Subcutaneous adipose tissue (tissue), 4 donors: Measurements from ENCODE around the gene PRDM10. TPM values are rescaled to one million over a fixed set of nuclear protein-coding genes. Genes with fewer than 3 reads are reported as not detected.

Source experiments
- total RNA-seq, 4 donors: library from RNA; depleted of rRNA; stranded (reverse); fragments of >200 nt; gene quantifications; one replicate each; pipeline ENCODE4 v1.1.0, GENCODE V29; 2016
- TF ChIP-seq, protein P1 (sequence below): fragments of 450-650 bp; IDR thresholded peaks from one replicate; pipeline ENCODE4 v1.5.1; 2016; ENCODE audit warnings: low read depth, mild to moderate bottlenecking, control low read depth, antibody characterized with exemption, moderate library complexity

The PRDM10 gene
- total RNA-seq, 4 donors from 2014 or later, result 4.6 to 9.5 (median 6.9) TPM

DNA sequence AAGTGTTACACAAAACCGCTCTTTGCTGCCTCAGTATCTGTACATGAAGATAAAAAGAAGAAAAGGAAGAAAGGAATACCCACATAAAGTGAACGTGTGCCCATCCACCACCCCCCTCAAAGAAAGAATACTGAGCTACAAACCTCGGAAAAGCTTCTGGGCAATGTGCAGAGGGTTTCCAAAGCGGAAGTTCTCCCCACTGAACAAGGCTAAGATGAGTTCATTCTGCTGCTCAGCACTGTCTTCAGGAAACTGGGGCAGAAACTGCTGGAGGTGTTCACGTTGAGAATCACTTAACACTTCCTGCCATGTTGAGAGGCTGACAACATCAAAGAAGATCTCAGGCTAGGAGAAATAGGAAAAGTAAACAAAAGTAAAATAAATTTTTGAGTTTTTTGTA lies 114.2 kb downstream of the PRDM10 start:
- TF ChIP-seq, protein P1, sequence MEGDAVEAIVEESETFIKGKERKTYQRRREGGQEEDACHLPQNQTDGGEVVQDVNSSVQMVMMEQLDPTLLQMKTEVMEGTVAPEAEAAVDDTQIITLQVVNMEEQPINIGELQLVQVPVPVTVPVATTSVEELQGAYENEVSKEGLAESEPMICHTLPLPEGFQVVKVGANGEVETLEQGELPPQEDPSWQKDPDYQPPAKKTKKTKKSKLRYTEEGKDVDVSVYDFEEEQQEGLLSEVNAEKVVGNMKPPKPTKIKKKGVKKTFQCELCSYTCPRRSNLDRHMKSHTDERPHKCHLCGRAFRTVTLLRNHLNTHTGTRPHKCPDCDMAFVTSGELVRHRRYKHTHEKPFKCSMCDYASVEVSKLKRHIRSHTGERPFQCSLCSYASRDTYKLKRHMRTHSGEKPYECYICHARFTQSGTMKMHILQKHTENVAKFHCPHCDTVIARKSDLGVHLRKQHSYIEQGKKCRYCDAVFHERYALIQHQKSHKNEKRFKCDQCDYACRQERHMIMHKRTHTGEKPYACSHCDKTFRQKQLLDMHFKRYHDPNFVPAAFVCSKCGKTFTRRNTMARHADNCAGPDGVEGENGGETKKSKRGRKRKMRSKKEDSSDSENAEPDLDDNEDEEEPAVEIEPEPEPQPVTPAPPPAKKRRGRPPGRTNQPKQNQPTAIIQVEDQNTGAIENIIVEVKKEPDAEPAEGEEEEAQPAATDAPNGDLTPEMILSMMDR, result no peak

DNA sequence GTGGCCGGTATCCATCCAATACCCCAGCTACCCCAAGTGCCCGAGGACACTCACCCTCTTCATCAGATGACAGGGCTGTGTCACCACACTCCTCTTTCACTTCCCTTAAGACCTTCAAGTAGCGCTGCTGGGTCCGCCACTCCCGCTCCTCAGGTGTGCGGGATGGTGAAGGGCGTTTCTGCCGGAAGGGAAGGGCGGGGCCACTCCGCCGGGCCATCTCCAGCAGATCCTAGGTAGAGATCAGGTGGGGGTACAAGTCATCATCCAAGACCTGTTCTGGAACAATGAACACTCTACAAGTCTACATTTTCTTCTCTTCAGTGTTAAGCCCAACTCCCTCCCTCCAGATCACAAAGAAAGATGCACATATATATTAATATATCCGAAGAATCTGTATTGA lies 117.3 kb downstream of the PRDM10 start:
- TF ChIP-seq, protein P1, result no peak

DNA sequence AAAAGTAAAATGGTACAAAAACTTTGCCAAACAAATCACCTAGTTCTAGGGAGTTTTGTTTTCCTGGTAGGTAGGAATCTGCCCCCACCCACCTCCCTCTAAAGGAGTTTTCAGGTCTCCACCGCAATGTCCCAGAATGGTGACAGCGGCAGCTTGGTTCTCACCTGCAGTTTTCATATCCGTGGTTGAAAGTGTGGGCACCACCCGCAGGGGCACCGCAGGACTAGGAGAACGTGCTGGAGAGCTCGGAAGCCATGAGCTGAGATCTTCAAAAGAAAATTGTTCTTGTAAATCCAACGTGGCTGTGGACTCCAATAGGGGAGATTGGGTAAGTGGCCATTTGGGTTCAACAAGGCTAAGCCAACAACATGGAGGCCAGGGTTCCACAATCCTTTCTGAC lies 118.1 kb downstream of the PRDM10 start:
- TF ChIP-seq, protein P1, result no peak

DNA sequence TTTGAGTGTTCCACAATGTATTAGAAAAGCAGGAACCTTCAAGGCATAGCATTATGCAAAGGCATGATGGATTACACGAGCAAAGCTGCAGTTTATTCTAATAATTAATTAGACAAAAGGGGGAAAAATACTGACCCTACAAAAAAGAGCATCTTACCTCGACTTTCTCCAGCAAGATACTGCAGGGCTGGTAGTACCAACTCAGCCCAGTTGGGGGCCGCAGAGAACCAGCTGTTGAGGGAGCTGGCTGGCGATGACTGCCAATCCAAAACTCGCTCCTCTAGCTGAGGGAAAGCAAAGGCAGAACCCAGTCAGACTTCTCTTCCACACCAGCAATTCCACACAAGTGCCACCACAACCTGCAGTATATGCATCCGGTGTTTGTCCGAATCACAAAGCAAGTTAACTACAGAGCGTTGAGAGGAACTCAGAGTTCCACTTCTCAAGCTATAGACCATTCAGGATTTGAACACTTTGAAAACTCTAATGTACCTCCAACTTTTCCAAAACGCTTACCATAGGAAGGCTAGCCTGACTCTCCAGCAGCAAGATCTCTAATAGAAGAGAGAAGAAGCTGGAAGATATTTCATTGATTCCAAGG lies 121.0 kb downstream of the PRDM10 start:
- TF ChIP-seq, protein P1, result no peak

DNA sequence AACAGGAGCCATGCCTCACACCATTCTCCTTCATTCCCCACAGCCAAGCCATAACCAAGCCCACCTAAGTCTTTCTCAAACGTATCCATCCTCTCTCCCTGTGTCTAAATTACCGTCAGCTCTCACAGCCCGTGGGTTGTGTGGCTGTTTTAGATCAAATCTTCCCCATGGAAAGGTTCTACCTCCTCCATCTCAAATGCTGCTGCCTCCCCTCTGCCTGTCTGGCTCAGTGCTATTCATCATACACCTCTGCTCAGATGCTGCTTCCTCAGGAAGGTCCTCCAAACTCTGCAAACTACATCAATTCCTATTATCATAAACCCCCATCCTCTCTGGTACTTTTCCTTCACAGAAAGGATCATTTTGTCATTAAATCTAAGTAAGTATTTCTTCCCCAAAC lies 122.3 kb downstream of the PRDM10 start:
- TF ChIP-seq, protein P1, result no peak

DNA sequence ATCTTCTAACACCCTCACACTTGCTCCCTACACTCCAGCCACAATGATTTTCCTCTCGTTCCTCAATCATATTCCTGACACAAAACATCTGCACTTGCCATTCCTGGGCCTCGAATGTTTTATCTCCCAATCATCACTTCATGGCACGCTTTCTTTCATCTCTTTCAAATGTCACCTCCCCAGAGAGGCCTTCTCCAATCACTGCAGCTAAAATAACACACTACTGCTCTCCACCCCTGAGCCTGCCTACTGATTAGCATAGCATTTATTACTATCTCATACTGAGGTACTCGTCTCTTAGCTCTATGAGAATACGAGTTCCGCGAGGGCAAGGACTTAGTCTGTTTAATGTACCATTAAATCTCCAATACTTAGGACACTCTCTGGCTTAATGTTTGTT lies 130.7 kb downstream of the PRDM10 start:
- TF ChIP-seq, protein P1, result no peak

DNA sequence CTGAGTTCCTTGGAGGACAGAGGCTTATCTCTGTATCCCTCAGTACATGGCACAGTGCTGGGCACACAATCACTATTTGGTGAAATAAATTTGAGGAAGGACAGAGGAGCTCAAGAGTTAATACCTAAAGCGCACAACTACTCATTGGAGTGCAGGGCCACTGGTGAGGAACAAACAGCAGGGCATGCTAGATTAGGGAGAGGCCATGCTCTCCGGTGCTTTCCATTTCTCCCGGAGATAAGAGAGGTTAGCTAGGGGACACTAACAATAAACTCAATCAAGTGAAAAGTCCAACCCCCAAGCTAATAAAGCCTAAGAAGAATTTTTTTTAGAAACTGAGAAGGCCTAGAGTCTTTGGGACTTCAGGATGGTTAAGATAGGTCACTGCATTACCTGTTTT lies 136.3 kb downstream of the PRDM10 start:
- TF ChIP-seq, protein P1, result no peak
